Cerebellar cortex (tissue), 1 donor: ENCODE results near the gene KAT6B.
A peak's percentile ranks its signal among the peaks of the same experiment; 100 is the strongest.
"Not testable (repeated sequence)": the region's sequence is repeated elsewhere in the genome, so short reads cannot be mapped to it uniquely, and the experiment has no call there.

Experiments used
- DNase-seq: peaks from one replicate; pipeline ENCODE4 v3.0.0-alpha.2; 2015; ENCODE audit warnings: low spot score

Gene KAT6B

DNA sequence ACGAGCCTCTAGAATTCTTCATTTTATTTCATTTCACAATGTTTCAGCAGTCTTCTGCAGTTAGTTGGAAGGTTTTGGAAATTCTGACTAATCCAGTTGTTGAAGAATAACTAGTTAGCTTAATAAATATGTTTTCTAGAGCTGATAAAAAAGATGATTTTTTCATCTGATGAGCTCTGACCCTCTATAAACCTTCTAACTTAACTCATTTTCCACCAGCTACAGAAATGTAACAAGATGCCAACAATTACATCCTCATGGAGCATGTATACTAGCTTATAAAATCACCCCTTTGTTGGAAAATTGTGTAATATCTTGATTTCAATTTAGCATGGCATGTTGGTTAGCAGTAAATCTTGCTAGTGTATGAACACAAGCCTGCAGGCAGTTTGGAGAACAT lies 33.1 kb downstream of the KAT6B start:
- DNase-seq, result no peak

DNA sequence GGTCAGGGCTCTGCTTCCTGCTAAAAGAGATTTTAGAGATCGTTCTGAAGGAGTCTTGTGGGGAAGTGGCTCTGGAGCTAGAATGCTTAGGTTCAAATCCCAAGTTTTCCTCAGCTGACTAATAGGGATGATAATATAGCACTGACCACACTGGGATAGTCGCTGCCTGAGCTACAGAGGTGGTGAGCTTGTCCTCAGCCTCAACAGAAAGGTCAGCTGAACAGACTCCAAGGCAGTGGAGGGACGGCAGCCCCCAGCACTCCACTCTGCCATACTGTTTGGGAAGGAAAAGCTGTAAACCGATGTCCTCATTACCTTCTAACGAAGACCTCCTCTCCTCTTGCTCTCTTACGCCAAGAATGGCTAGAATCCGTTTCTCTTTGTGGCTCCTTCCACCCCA lies 36.2 kb downstream of the KAT6B start:
- no peak for DNase-seq

DNA sequence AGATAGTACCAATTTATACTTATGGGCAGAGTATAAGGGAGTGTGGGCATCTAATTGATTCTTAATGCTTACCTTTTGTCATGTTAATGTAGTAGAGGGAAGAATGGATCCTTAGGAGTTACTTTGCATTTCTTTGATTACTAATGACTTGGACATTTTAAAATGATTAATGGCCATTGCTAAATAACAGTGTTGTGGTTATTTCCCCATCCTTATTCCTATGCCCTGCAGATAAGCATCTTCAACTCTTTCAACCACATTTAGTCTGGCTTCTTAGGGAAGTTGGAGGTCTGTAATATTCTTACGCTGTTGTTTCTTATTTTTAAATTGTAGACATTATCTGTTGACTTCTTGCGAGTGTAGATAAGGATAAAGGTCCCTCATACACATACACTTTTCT lies 37.2 kb downstream of the KAT6B start:
- no peak for DNase-seq

DNA sequence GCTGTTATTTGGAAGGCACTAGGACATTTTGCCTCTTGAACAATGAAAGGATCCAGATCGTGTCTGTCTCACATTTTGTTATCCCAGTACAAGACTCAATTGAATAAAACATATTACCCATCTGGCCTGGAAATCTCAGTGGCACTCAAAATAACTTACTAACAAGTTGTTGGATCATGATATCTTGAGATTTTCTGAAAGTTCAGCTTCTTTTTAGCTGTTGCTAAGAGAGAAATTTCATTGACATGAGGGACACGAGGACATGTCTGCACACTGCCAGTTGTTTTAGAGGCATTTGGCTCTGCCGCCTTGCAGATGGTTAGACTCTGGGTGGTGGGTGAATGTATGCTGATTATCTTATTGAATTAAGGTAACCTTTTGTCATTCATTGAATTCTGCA lies 41.0 kb downstream of the KAT6B start:
- no peak for DNase-seq

DNA sequence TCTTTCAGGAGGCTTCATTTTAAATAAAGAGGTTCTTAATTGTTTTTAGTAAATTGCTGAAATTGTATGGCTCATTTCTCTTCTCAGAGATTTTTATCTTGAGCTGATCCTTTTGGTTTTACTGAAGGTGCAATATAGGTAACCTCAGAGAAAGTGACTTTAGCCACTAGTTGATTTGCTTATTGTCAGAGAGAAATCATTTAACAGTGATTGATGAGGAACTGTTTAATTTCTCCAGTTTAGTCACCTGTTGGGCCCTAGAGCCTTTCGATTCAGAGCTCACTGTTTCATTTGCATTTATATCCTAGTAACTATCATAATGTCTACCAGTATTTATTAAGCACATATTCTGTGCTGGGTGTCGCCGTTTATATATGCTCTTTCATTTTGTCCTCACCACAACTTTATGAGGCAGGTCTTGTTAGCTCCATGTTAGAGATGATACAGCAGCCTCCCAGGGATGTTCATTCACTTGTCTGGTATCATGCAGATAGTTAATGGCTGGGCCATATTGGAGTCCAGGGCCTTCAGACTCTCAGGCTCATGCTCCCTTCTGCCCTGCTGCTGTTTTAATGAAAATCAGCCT lies 42.1 kb downstream of the KAT6B start:
- DNase-seq, result no peak

DNA sequence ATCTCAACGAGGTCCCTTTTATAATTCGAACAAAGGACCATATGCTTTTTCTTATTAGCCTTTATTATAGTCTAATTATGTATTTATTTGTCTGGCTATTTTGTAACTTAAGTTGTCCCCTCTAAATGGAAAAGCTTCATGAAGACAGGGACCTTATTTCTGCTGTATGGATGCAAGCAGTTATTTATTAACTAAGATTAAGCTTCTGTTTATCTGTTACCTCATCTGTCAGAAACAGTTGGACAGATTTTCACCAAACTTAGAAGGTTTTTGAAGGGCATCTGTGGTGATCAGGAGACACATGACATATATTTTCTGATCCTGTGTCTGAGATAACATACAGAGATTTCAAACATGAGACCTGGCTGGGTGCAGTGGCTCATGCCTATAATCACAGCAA lies 43.2 kb downstream of the KAT6B start:
- no peak for DNase-seq

DNA sequence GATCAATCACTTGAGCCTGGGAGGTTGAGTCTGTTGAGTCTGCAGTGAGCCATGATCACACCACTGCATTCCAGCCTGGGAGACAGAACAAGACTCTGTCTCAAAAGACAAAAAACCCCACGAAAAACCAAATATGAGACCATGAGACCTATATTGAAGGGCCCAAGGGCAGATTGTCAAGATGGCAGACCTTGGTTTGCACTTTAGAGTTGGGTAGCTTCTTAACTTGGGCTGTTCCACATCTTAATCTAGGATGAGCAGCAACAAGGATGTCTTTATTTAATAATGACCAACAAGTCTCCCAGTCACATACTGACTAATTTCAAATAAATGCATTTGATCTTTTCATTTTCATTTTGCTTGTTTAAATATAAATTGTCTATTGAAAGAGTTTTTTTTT lies 43.8 kb downstream of the KAT6B start:
- DNase-seq, result no peak

DNA sequence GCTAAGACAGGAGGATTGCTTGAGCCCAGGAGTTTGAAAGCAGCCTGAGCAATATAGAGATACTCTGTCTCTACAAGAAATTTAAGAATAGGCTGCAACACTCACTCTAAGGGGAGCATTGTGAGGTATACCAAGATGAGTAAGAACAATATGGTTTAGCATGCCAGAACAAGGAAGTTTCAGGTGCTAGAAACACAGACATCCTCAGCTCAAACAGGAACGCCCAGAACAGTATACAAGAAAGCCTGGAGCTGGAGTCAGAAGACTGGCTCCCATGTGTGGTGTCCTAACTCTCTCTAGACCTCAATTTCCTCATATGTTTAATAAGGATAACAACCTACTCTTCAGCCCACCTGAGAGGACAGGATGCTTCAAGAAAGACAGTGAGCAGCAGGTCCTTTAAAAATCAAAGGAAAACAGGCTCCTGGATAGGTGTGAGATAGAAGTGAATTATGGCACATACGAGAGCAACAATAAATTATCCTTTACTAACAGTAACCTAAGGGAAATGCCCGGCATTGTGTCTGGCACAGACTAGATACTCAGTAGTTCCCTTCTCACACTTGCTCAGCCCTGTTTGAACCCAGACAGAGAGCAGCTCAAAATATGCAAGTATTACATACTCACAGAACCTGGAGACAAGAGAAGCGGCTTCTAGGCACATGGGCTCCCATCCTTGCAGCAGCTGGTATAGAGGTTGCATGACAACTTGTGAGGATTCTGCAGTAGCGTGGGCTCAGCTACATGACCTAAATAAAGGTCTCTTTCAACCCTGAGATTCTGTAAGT lies 45.4 kb downstream of the KAT6B start:
- no peak for DNase-seq

DNA sequence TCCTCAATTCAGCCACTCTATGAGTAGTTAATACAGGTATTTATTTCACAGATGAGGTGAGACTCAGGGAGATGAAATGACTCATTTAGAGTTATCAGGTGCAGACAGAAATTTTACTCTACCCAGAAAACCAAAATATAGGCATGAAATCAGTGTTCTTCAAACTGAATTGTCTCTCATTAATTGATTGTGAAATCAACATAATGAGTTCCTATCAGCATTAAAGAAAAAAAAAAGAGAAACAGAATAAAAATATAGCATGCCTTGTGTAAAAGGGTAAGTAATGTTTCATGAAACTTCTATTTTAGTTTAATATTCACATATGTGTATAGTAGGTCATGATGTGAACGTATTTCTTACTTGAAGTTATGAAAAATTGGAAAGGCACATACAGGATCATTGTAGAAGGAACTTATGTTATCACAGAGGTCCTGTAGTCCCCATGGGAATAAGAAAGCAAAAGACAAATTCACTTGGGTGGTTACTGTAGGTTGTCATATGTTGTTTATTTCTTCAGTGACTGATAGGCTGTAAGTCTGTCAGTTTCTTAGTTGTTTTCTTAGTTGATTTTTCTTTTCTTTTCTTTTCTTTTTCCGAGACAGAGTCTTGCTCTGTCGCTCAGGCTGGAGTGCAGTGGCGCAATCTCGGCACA lies 47.5 kb downstream of the KAT6B start:
- no peak for DNase-seq

DNA sequence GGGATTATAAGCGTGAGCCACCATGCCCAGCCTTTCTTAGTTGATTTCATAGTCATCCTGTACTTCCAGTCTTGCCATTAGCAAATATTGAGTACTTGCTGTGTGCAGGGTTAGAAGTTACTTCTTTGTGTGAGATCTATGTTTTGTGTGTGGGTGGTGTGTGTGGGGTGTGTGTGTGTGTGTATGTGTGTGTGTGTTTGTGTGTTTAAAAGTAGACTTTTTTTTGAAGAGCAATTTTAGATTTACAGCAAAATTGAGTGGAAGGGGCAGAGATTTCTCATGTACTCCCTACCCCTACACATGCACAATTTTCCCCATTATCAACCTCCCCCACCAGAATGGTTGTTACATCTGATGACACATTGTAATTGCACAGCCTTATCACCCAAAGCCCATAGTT lies 48.2 kb downstream of the KAT6B start:
- no peak for DNase-seq

DNA sequence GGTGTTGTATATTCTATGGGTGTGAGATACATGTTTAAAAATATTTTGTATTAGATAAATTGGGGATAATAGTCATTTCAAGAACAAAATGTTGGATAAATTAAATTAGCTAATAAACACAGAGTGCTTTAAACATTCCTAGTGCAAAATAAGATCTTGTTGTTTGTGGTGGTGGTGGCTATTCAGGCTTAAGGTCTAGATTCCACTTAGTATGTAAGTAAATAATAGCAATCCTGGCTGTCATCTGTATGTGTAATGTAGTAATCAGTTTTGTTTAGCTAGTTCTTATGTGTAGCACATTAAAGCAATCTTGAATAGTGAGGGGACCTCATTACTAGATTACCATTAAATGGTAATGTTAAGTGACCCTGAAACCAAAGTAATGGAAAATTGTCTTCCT lies 48.7 kb downstream of the KAT6B start:
- no peak for DNase-seq

DNA sequence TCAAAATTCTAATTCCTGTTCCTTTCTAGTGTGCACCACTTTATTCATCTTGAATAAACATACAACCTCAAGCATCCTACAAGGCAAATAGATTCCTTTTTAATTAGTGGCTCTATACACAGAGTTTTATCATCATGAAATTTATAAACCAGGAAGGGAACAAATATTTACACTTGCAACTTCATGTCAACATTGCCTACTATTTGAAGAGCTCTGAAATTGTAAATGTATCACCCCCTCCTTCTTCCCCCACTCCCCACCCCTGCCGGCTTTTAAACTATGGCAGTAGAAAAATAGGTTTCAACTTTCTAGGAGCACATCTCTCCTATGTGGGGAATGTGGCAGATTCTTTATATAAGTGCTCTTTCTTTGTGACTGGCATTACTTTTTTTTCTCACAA lies 49.6 kb downstream of the KAT6B start:
- no peak for DNase-seq

DNA sequence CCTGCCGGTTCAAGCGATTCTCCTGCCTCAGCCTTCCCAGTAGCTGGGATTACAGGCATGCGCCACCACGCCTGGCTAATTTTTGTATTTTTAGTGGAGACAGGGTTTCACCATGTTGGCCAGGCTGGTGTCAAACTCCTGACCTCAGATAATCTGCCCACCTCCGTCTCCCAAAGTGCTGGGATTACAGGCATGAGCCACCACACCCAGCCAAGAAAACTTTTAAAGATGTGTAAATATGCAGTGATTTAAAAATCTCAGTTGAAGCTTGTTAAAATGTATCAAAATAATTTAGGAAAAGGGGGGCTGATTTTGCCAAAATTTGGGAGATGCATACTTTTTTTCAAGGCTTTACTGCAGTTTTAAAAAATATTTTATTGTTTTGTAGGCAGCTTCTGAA lies 50.7 kb downstream of the KAT6B start:
- not testable (repeated sequence) for DNase-seq

DNA sequence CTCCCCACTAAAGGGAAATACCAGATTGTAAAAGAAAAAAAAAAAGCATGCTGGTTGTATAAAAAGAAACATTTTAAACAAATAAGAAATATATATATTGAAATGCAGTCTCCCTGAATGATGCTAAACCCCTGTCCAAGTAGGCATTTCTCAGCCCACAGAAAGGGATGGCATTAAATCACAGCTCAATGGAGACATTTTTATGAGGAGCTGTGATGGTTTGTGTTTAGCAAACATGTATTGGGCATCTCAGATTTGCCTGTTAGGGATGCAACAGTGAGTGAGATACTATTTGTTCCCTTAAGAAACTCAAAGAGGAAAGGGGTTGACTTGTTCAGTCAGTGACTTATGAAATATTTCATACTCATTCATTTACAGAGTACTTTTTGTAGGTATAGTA lies 51.5 kb downstream of the KAT6B start:
- DNase-seq, result no peak

DNA sequence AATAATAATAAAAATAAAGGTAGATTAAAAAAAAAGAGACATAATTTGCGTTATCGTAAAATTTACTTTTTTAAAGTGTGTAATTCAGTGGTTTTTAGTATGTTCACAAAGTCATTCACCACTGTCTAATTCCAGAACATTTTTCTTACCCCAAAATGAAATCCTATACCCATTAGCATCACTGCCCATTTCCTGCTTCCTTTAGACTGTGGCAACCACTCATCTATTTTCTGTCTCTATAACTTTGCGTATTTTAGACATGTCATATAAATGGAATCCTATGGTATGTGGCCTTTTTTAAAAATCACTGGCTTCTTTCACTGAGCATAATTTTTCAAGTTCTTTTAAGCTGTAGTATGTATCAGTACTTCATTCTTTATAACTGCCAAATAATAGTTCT lies 53.6 kb downstream of the KAT6B start:
- no peak for DNase-seq

DNA sequence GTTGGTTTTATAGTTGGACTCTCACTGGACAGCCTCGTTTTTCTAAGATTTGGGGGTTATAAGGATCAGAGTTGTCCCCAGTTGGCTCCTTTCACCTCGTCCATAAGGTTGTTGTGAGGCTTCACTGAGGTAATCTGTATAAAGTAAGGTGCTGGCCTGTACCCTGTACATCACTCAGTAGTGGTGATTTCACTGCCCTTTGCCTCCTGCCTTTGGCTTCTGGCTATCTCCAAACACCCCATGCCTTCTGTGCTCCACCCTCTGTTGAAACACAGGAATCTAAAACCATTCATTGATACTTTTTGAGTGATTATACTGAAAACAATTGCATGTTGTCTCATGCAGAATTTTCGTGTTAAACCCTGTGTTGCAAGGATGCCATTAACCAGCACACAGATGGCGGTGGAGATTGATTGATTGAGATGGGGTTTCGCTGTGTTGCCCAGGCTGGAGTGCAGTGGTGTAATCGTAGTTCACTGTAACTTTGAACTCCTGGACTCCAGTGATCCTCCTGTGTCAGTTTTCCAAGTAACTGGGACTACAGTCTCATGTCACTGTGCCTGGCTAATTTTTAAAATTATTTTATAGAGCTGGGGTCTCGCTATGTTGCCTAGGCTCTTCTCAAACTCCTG lies 55.0 kb downstream of the KAT6B start:
- no peak for DNase-seq

DNA sequence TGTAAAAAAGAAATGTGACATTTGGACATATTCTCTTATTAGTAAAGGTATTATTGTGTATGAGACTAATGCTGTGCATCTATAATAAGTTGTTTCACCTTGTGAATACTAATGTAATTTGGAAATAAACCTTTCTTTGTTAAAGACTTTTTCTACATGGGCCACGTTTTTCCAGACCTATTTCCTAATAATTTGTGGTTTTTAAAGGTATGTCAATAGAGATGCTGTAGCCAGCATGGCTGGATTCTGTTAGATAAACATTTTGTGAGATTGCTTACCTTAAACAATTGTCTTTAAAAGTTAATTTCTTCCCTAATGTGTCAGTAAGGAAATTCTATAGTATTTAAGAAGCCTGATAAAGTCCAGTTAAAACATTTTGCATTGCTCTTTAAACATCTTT lies 56.0 kb downstream of the KAT6B start:
- no peak for DNase-seq

DNA sequence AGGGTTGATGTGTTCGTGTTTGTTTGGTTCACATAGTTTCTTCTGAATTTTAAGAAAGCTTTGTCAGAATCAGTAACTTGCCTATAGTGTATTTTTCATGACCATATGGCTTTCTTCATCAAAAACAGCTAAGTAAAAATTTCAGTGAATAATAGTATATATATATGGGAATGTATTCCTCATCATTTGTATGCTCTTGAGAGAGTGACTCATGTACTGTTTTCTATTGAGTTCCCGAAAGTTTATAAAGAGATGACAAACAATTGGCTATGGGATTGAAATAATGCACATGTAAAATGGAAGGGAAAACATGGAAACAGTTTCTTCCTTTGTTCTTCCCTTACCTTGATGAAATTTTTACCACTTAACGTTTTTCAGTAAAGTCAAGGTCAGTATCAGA lies 56.4 kb downstream of the KAT6B start:
- DNase-seq, result no peak

DNA sequence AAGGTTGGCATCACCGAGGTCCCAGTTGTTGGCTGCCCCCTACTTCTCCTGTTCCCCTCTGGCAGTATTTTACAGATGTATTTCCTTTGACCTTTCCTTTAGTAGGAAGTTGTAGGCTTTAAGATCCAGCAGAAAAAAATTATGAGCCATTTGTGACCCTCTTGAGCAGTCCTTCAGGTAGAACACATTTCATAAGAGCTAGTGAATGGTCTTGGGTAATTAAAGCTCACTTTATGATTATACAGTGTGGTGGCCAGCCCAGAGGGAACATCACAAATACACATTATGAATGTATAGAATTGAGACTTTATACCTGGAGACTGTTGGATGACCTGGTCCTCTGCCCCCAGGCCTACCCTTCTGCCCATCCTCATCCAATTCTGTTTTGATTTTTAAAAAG lies 57.0 kb downstream of the KAT6B start:
- DNase-seq, result no peak

DNA sequence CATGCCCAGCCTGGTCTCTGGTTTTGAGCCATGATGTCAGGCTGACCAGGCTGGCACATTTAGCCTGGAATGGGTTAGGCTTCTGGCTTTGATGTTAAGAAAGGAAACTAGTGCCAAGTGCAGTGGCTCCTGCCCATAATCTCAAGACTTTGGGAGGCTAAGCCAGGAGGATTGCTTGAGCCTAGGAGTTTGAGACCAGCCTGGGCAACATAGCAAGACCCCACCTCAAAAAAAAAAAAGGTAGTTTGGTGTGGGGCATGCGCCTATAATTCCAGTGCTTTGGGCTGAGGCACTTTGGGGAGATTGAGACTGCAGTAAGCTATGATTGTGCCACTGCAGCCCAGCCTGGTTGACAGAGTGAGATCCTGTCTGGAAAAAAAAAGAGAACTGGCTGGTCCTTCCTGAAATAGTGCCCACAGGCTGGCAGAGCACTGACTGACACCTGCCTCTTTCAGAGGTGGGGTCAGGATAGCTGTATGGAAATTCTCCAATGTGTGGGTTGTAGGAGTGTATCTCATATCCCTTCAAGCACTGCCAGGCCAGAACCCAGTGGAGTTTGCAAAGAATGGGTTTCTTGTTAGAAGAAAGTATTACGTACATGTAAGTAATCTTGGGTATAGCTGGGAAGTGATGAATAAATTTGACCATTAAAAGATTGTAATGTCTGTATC lies 61.3 kb downstream of the KAT6B start:
- no peak for DNase-seq

DNA sequence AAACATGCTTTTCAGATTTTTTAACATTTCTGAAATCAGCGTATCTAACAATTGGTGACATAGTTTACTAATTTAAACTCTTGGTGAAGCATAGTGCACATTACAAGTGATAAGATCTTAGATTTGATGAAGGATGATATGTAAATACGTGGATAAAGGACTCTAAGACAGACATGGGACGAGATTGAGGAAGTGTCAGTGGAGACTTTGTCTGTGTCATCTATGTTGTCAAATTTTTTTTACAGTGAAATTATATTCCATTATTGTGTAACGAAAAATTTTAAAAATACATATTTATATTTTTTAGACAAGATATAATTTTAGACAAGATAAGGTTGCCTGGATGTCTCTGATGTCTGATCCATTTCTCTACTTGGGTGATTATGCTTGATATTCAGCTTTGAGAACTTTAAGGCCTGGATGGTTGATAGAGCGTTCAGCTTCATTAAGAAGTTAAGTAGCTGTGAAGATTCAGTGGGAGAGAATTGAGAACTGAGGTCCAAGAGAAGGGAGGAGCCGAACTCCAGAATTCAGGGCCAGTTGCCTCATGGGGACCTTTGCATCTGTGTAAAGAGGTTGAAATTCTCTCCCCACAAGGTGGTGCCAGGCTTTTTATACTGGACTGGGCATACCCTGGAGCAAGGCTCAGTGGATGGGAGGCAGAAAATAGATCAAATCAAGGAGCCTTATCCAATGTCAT lies 62.7 kb downstream of the KAT6B start:
- peak; percentile 56 for DNase-seq

DNA sequence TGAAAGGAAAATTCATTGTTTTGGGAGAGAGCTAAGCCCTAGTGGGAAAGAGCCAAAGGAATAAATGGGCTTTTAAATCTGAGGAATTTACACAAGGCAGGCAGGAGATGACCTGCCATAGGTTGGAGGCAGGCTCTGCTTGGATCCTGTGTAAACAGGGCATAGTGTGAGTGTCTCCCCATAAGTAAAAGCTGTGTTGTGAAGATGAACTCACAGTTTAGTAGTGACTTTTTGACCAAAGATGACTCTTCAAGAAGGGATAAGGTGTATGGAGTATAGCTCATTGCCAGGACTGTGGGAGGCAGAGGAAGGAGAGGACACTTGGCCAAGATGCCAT lies 63.2 kb downstream of the KAT6B start:
- no peak for DNase-seq
